ENCODE data around the gene SLC12A3.
A peak's percentile ranks its signal among the peaks of the same experiment; 100 is the strongest.

SLC12A3 gene

GRCh38 chr16:56914896-56915295 lies 49.9 kb downstream of the SLC12A3 start:
- Histone ChIP-seq H3K79me2 (no peaks in the 10 kb centered on the region), H2AFZ (no peak overlapping the region), H3K36me3 (ENCODE audit: control insufficient read depth, insufficient read depth, low read length) (no peaks in the 10 kb centered on the region), H3K27ac (peak overlapping the region; percentile 59), H3K4me3 (ENCODE audit: low read depth, low read length) (no peak overlapping the region), H3K4me1 (peaks cover 16% of the 10 kb centered on the region), H3K9ac (no peak overlapping the region), H3K27me3 (ENCODE audit: control insufficient read depth, insufficient read depth, low read length) (no peaks in the 10 kb centered on the region), H3K4me2 (ENCODE audit: low read length) (no peak overlapping the region), H3K9me3 (ENCODE audit: control insufficient read depth, low read length) (no peaks in the 10 kb centered on the region)
- no peak for TF ChIP-seq CTCF (IDR thresholded peaks at IDR 0.05)

- peak overlapping the region; percentile 59 for H3K27ac ChIP-seq
- peaks cover 16% of the 10 kb centered on the region for H3K4me1 ChIP-seq
Measured at GRCh38 chr16:56915336-56916119, 50.5 kb downstream of the SLC12A3 start.

GRCh38 chr16:56916571-56917403 lies 51.8 kb downstream of the SLC12A3 start:
- no peaks in the 10 kb centered on the region for H3K9me3 ChIP-seq (ENCODE audit: control insufficient read depth, low read length)
- H3K79me2 ChIP-seq: no peaks in the 10 kb centered on the region
- TF ChIP-seq CTCF (IDR thresholded peaks at IDR 0.05): no peak
- no peak overlapping the region for H2AFZ ChIP-seq
- no peak overlapping the region for H3K4me2 ChIP-seq (ENCODE audit: low read length)
- H3K27me3 ChIP-seq (ENCODE audit: control insufficient read depth, insufficient read depth, low read length): no peaks in the 10 kb centered on the region
- no peaks in the 10 kb centered on the region for H3K36me3 ChIP-seq (ENCODE audit: control insufficient read depth, insufficient read depth, low read length)
- no peak overlapping the region for H3K9ac ChIP-seq
- H3K4me3 ChIP-seq (ENCODE audit: low read depth, low read length): no peak overlapping the region
- H3K27ac ChIP-seq: peak overlapping the region; percentile 54
- peaks cover 17% of the 10 kb centered on the region for H3K4me1 ChIP-seq

More at GRCh38 chr16:56915336-56916119, 50.5 kb downstream of the SLC12A3 start:
- H3K27me3 ChIP-seq (ENCODE audit: control insufficient read depth, insufficient read depth, low read length): no peaks in the 10 kb centered on the region
- no peak overlapping the region for H2AFZ ChIP-seq
- no peak overlapping the region for H3K4me3 ChIP-seq (ENCODE audit: low read depth, low read length)
- TF ChIP-seq CTCF (IDR thresholded peaks at IDR 0.05): no peak
- no peaks in the 10 kb centered on the region for H3K79me2 ChIP-seq
- H3K9me3 ChIP-seq (ENCODE audit: control insufficient read depth, low read length): no peaks in the 10 kb centered on the region
- no peak overlapping the region for H3K9ac ChIP-seq
- no peak overlapping the region for H3K4me2 ChIP-seq (ENCODE audit: low read length)
- no peaks in the 10 kb centered on the region for H3K36me3 ChIP-seq (ENCODE audit: control insufficient read depth, insufficient read depth, low read length)

- Histone ChIP-seq H3K4me3 (ENCODE audit: low read depth, low read length) (no peak overlapping the region), H3K27me3 (ENCODE audit: control insufficient read depth, insufficient read depth, low read length) (no peaks in the 10 kb centered on the region), H3K9ac (no peak overlapping the region), H3K9me3 (ENCODE audit: control insufficient read depth, low read length) (no peaks in the 10 kb centered on the region), H3K27ac (peak overlapping the region; percentile 40), H3K4me2 (ENCODE audit: low read length) (no peak overlapping the region), H2AFZ (no peak overlapping the region), H3K36me3 (ENCODE audit: control insufficient read depth, insufficient read depth, low read length) (no peaks in the 10 kb centered on the region), H3K79me2 (peaks cover under 1% of the 10 kb centered on the region), H3K4me1 (peaks cover 8% of the 10 kb centered on the region)
- TF ChIP-seq CTCF (IDR thresholded peaks at IDR 0.05): no peak
Measured at GRCh38 chr16:56918467-56919012, 53.5 kb downstream of the SLC12A3 start.

Measured in parathyroid adenoma (tissue), 2 donors.